Endothelial cell of umbilical vein (primary cell): ENCODE results near the gene DHDH. TPM values are rescaled to one million over a fixed set of nuclear protein-coding genes. Genes with fewer than 3 reads are reported as not detected.

Experiments
- BruUV-seq: library from RNA; stranded (reverse); fragments of 400-500 nt; replicated peaks from 2 replicates; lab custom pipeline; 2021; lab: Mats Ljungman, UMichigan
- CTCF ChIA-PET: fragments of 300-600, 350-600 bp; sonication (Branson Sonifier 250); formaldehyde crosslinking; loops from one replicate; lab custom pipeline; 2021; ENCODE audit warnings: antibody characterized with exemption, inconsistent platforms; lab: Charles Lee
- POLR2A ChIA-PET: fragments of 300-600, 350-600 bp; sonication (Branson Sonifier 250); formaldehyde crosslinking; loops from one replicate; lab custom pipeline; 2021; ENCODE audit warnings: antibody characterized with exemption, inconsistent platforms; lab: Charles Lee
- DNase-seq: peaks from one replicate; pipeline ENCODE4 v3.0.0-alpha.2; 2011; ENCODE audit warnings: low read depth, low spot score
- FAIRE-seq: peaks from 2 replicates; lab custom pipeline; 2011; peaks lifted over from hg19 to GRCh38; lab: Jason Lieb, UNC
- H2AFZ ChIP-seq: 2 replicates; pipeline ENCODE4 v1.6.0; 2012; ENCODE audit warnings: low read depth, low read length, control low read depth, inconsistent platforms
- H3K27ac ChIP-seq: 2 replicates; pipeline ENCODE4 v1.5.1; 2011; ENCODE audit warnings: low read depth, mild to moderate bottlenecking, control low read depth, low read length, moderate library complexity; ENCODE audit not compliant: insufficient read depth
- H3K27me3 ChIP-seq, 2 experiments: 2 replicates each; pipeline versions ENCODE4 v1.6.0 to v1.6.1; 2011; ENCODE audit warnings: low read length in 2 of 2, mixed read lengths in 1 of 2; ENCODE audit not compliant: control insufficient read depth in 2 of 2, insufficient read depth in 2 of 2
- H3K36me3 ChIP-seq, 2 experiments: 2 replicates in 1 of 2; 3 replicates in 1 of 2; pipeline ENCODE4 v1.5.1; 2011; ENCODE audit warnings: low read length in 2 of 2, mild to moderate bottlenecking in 1 of 2, moderate library complexity in 1 of 2; ENCODE audit not compliant: control insufficient read depth in 2 of 2, insufficient read depth in 2 of 2; ENCODE audit errors: extremely low read depth in 1 of 2
- H3K4me1 ChIP-seq: 3 replicates; pipeline ENCODE4 v1.5.1; 2011; ENCODE audit warnings: mild to moderate bottlenecking, low read length; ENCODE audit not compliant: control insufficient read depth, insufficient read depth; ENCODE audit errors: extremely low read depth
- H3K4me2 ChIP-seq: 2 replicates; pipeline ENCODE4 v1.6.1; 2011; ENCODE audit warnings: low read length, control low read depth, mixed read lengths; ENCODE audit not compliant: insufficient read depth
- H3K4me3 ChIP-seq, 3 experiments: fragments of 200-600 bp in 1 of 3; sonication (generic), shearing (Covaris generic) in 1 of 3; replicated peaks in 1 of 3; 2 replicates each; pipeline ENCODE4 v1.5.1; 2011 to 2016; ENCODE audit warnings: control low read depth in 3 of 3, low read length in 3 of 3, mild to moderate bottlenecking in 2 of 3, inconsistent platforms in 1 of 3, low read depth in 1 of 3, moderate library complexity in 1 of 3; ENCODE audit not compliant: insufficient read depth in 1 of 3
- H3K79me2 ChIP-seq: 2 replicates; pipeline ENCODE4 v1.6.0; 2012; ENCODE audit warnings: low read length, inconsistent platforms; ENCODE audit not compliant: control insufficient read depth, insufficient read depth
- H3K9ac ChIP-seq: replicated peaks from 2 replicates; pipeline ENCODE3; 2011; ENCODE audit warnings: low read length, control low read depth; ENCODE audit not compliant: insufficient read depth; ENCODE audit errors: extremely low read depth
- H3K9me1 ChIP-seq: replicated peaks from 3 replicates; pipeline ENCODE4 v1.6.0; 2011; ENCODE audit warnings: mild to moderate bottlenecking, low read length; ENCODE audit not compliant: control insufficient read depth, insufficient read depth; ENCODE audit errors: extremely low read depth
- H3K9me3 ChIP-seq: replicated peaks from 2 replicates; pipeline ENCODE4 v1.5.1; 2012; ENCODE audit warnings: low read length, inconsistent platforms; ENCODE audit not compliant: control insufficient read depth, insufficient read depth
- H4K20me1 ChIP-seq: replicated peaks from 2 replicates; pipeline ENCODE3; 2011; ENCODE audit warnings: mild to moderate bottlenecking, low read length; ENCODE audit not compliant: control insufficient read depth, insufficient read depth; ENCODE audit errors: extremely low read depth
- FOS ChIP-seq: IDR thresholded peaks from 2 replicates; pipeline ENCODE4 v1.6.1; 2011; ENCODE audit warnings: mild to moderate bottlenecking, low read length, moderate library complexity, borderline replicate concordance; ENCODE audit not compliant: insufficient read depth
- GATA2 ChIP-seq: IDR thresholded peaks from 2 replicates; pipeline ENCODE4 v1.7.0; 2011; ENCODE audit warnings: low read depth, mild to moderate bottlenecking, moderate library complexity, mixed read lengths, low read length; ENCODE audit not compliant: insufficient read length, insufficient read depth
- MYC ChIP-seq: IDR thresholded peaks from one replicate; pipeline ENCODE4 v1.6.1; 2011; ENCODE audit warnings: mild to moderate bottlenecking, low read depth, low read length
- POLR2A ChIP-seq: IDR thresholded peaks from 2 replicates; pipeline ENCODE4 v1.6.1; 2012; ENCODE audit warnings: low read depth, mild to moderate bottlenecking, control low read depth, low read length
- POLR2AphosphoS5 ChIP-seq: IDR thresholded peaks from 2 replicates; pipeline ENCODE4 v1.6.1; 2012; ENCODE audit warnings: low read depth, mild to moderate bottlenecking, control low read depth, low read length, moderate library complexity; ENCODE audit not compliant: insufficient read depth
- dilution Hi-C: fragments of 300-500 bp; cut with MboI; formaldehyde crosslinking; loops from one replicate; pipeline ENCODE4 v1.15.0; 2019; ENCODE audit warnings: low sequenced_read_pairs; ENCODE audit not compliant: extremely low pct_ligation_motif_present
- intact Hi-C: fragments of 100-400 bp; cut with micrococcal nuclease; formaldehyde crosslinking; loops from one replicate; pipeline ENCODE4 v1.10.0; 2022
- polyA plus RNA-seq, 4 experiments: library from polyadenylated mRNA; depleted of rRNA in 3 of 4; stranded (reverse) in 3 of 4; unstranded in 1 of 4; fragments of >200 nt; gene quantifications; 2 replicates each; pipeline versions ENCODE4 v1.2.1 to v1.2.3, GENCODE V29; 2011 to 2012; ENCODE audit warnings: missing spikeins in 1 of 4
- small RNA-seq: library from RNA; depleted of rRNA; stranded (forward); fragments of <200 nt; gene quantifications from one replicate; pipeline ENCODE3, GENCODE V24; 2012; ENCODE audit warnings: low replicate concordance, low read depth; ENCODE audit not compliant: insufficient read depth, insufficient read length
- total RNA-seq: library from RNA; stranded (reverse); gene quantifications from 2 replicates; pipeline ENCODE4 v1.2.3, GENCODE V29; 2021
- TF ChIP-seq, protein P1 (sequence below), 2 donors: IDR thresholded peaks; 1 replicate in 1 of 2; 2 replicates in 1 of 2; pipeline ENCODE4 v1.5.1; 2011; ENCODE audit warnings: low read length in 2 of 2, mild to moderate bottlenecking in 2 of 2, moderate library complexity in 2 of 2, control low read depth in 1 of 2, inconsistent platforms in 1 of 2, low read depth in 1 of 2; ENCODE audit not compliant: insufficient read depth in 1 of 2; ENCODE audit errors: extremely low read depth in 1 of 2

DHDH gene
- total and polyA plus RNA-seq, 2 donors (not counting 3 experiments of a cell fraction or from before 2014, with no cell fraction given): not detected

DNA sequence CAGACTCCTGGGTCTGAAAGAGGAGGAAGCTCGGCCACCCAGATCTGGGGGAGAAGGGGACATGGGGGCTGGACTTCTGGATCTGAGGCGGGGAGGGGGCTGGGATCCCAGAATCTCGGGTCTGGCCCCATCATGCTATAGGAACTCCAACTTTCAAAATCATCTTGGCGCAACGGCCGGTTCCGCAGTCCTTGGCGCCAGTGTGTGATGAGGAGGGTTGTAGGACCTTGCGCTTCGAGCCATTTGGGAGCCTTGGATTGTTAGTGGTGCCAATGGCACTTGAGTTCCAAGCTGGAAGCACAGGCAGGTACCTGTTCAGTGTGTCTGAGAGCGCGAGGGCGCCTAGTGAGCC, 60.5 kb downstream of the DHDH start:
- Histone ChIP-seq H3K4me3 (peak overlapping the region; percentile 66 to 88 (median 79)), H3K27ac (peak overlapping the region; percentile 61), H3K9me1 (no peaks in the 10 kb centered on the region), H3K27me3 (no peaks in the 10 kb centered on the region), H3K9ac (peak overlapping the region; percentile 75), H3K79me2 (peaks cover 59% of the 10 kb centered on the region), H3K9me3 (no peaks in the 10 kb centered on the region), H4K20me1 (no peaks in the 10 kb centered on the region), H3K4me1 (peaks cover 14% of the 10 kb centered on the region), H2AFZ (peak overlapping the region; percentile 77), H3K36me3 (no peaks in the 10 kb centered on the region), H3K4me2 (peak overlapping the region; percentile 91)
- CTCF ChIA-PET: interaction anchor here (0.6 to 3.3 kb wide), 23 partner anchors 16 to 1125 kb away, joined by 3 to 41 read pairs (median 5); partner anchors contain the start of genes LIN7B and PPP1R15A
- no peak for TF ChIP-seq MYC
- TF ChIP-seq, protein P1, sequence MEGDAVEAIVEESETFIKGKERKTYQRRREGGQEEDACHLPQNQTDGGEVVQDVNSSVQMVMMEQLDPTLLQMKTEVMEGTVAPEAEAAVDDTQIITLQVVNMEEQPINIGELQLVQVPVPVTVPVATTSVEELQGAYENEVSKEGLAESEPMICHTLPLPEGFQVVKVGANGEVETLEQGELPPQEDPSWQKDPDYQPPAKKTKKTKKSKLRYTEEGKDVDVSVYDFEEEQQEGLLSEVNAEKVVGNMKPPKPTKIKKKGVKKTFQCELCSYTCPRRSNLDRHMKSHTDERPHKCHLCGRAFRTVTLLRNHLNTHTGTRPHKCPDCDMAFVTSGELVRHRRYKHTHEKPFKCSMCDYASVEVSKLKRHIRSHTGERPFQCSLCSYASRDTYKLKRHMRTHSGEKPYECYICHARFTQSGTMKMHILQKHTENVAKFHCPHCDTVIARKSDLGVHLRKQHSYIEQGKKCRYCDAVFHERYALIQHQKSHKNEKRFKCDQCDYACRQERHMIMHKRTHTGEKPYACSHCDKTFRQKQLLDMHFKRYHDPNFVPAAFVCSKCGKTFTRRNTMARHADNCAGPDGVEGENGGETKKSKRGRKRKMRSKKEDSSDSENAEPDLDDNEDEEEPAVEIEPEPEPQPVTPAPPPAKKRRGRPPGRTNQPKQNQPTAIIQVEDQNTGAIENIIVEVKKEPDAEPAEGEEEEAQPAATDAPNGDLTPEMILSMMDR (IDR thresholded peaks at IDR 0.05; ENCODE audit: extremely low read depth in 1 of 2, insufficient read depth in 1 of 2, low read depth in 1 of 2, low read length in 2 of 2): no peak
- no peak for TF ChIP-seq POLR2AphosphoS5
- TF ChIP-seq POLR2A: no peak
- TF ChIP-seq GATA2: no peak
- no peak for TF ChIP-seq FOS
- dilution Hi-C loops (no loop called here), intact Hi-C loops (loop anchor here (10.0 kb wide), 2 partner anchors 161 to 359 kb away; partner anchors contain the start of genes DBP, HRC and TRPM4)
- no peak for FAIRE-seq
- no peak for DNase-seq
- POLR2A ChIA-PET: interaction anchor here (1.2 to 1.5 kb wide), 3 partner anchors 17 to 375 kb away, joined by 3 to 6 read pairs (median 3); partner anchors contain the start of genes RPL18 and SPHK2
- no TSS peak for BruUV-seq

Small RNAs within 50 kb of the gene (small RNA-seq; reads per million reads assigned to genes)
- not detected for gene AC026803.1

Other genes starting within 250 kb of the DHDH start
Only the 30 nearest of the 31 such genes appear.
- 0.76 and 0.84 TPM in 2 replicates for gene MAMSTR, start 214.0 kb upstream of the DHDH start, total RNA-seq
- 0.57 and 0.94 TPM in 2 replicates for gene MAMSTR, start 214.0 kb upstream of the DHDH start, polyA plus RNA-seq
- gene RASIP1, start 193.1 kb upstream of the DHDH start, total RNA-seq: 82.1 and 83.1 TPM in 2 replicates
- 66.2 and 76.2 TPM in 2 replicates for gene RASIP1, start 193.1 kb upstream of the DHDH start, polyA plus RNA-seq
- gene IZUMO1, start 186.8 kb upstream of the DHDH start, total RNA-seq: 1.2 TPM in 2 replicates
- 0.18 and 0.35 TPM in 2 replicates for gene IZUMO1, start 186.8 kb upstream of the DHDH start, polyA plus RNA-seq
- gene FUT1, start 181.1 kb upstream of the DHDH start, total RNA-seq: 4.8 and 5.2 TPM in 2 replicates
- gene FUT1, start 181.1 kb upstream of the DHDH start, polyA plus RNA-seq: 1.9 and 2.6 TPM in 2 replicates
- gene FGF21, start 178.2 kb upstream of the DHDH start, total RNA-seq: not detected in 2 replicates
- gene FGF21, start 178.2 kb upstream of the DHDH start, polyA plus RNA-seq: not detected in 2 replicates
- gene BCAT2, start 122.7 kb upstream of the DHDH start, total RNA-seq: 53.9 and 62.5 TPM in 2 replicates
- 62.0 and 74.7 TPM in 2 replicates for gene BCAT2, start 122.7 kb upstream of the DHDH start, polyA plus RNA-seq
- gene HSD17B14, start 97.2 kb upstream of the DHDH start, total RNA-seq: 20.9 and 21.5 TPM in 2 replicates
- gene HSD17B14, start 97.2 kb upstream of the DHDH start, polyA plus RNA-seq: 44.5 and 46.3 TPM in 2 replicates
- gene PLEKHA4, start 65.1 kb upstream of the DHDH start, total RNA-seq: 4.9 and 10.1 TPM in 2 replicates
- 3.9 and 4.5 TPM in 2 replicates for gene PLEKHA4, start 65.1 kb upstream of the DHDH start, polyA plus RNA-seq
- 67.4 and 73.4 TPM in 2 replicates for gene PPP1R15A, start 61.3 kb upstream of the DHDH start, total RNA-seq
- gene PPP1R15A, start 61.3 kb upstream of the DHDH start, polyA plus RNA-seq: 34.3 and 42.3 TPM in 2 replicates
- gene TULP2, start 35.0 kb upstream of the DHDH start, total RNA-seq: not detected in 2 replicates
- 0.08 and 0.18 TPM in 2 replicates for gene TULP2, start 35.0 kb upstream of the DHDH start, polyA plus RNA-seq
- gene NUCB1, start 33.4 kb upstream of the DHDH start, total RNA-seq: 190 and 194 TPM in 2 replicates
- gene NUCB1, start 33.4 kb upstream of the DHDH start, polyA plus RNA-seq: 231 and 237 TPM in 2 replicates
- gene BAX, start 21.2 kb downstream of the DHDH start, total RNA-seq: 267 and 295 TPM in 2 replicates
- gene BAX, start 21.2 kb downstream of the DHDH start, polyA plus RNA-seq: 283 and 359 TPM in 2 replicates
- 1,636 and 1,937 TPM in 2 replicates for gene FTL, start 31.6 kb downstream of the DHDH start, total RNA-seq
- 2,748 and 3,914 TPM in 2 replicates for gene FTL, start 31.6 kb downstream of the DHDH start, polyA plus RNA-seq
- gene GYS1, start 59.6 kb downstream of the DHDH start, total RNA-seq: 53.9 and 58.9 TPM in 2 replicates
- gene GYS1, start 59.6 kb downstream of the DHDH start, polyA plus RNA-seq: 39.0 and 41.7 TPM in 2 replicates
- gene RUVBL2, start 60.2 kb downstream of the DHDH start, total RNA-seq: 110 and 115 TPM in 2 replicates
- 185 and 200 TPM in 2 replicates for gene RUVBL2, start 60.2 kb downstream of the DHDH start, polyA plus RNA-seq
- gene LHB, start 83.4 kb downstream of the DHDH start, total RNA-seq: not detected in 2 replicates
- 1.3 and 1.4 TPM in 2 replicates for gene LHB, start 83.4 kb downstream of the DHDH start, polyA plus RNA-seq
- gene CGB3, start 90.6 kb downstream of the DHDH start, total RNA-seq: not detected in 2 replicates
- gene CGB3, start 90.6 kb downstream of the DHDH start, polyA plus RNA-seq: not detected in 2 replicates
- gene CGB2, start 98.2 kb downstream of the DHDH start, total RNA-seq: not detected in 2 replicates
- not detected in 2 replicates for gene CGB2, start 98.2 kb downstream of the DHDH start, polyA plus RNA-seq
- not detected in 2 replicates for gene CGB1, start 103.2 kb downstream of the DHDH start, total RNA-seq
- not detected in 2 replicates for gene CGB1, start 103.2 kb downstream of the DHDH start, polyA plus RNA-seq
- not detected in 2 replicates for gene CGB5, start 110.1 kb downstream of the DHDH start, total RNA-seq
- not detected in 2 replicates for gene CGB5, start 110.1 kb downstream of the DHDH start, polyA plus RNA-seq
- not detected in 2 replicates for gene CGB8, start 115.4 kb downstream of the DHDH start, total RNA-seq
- not detected in 2 replicates for gene CGB8, start 115.4 kb downstream of the DHDH start, polyA plus RNA-seq
- 0.42 TPM in 1 of 2 replicates, not detected in the other for gene CGB7, start 124.0 kb downstream of the DHDH start, total RNA-seq
- gene CGB7, start 124.0 kb downstream of the DHDH start, polyA plus RNA-seq: 0.41 and 0.62 TPM in 2 replicates
- not detected in 2 replicates for gene NTF4, start 131.1 kb downstream of the DHDH start, total RNA-seq
- not detected in 2 replicates for gene NTF4, start 131.1 kb downstream of the DHDH start, polyA plus RNA-seq
- not detected in 2 replicates for gene KCNA7, start 139.0 kb downstream of the DHDH start, total RNA-seq
- gene KCNA7, start 139.0 kb downstream of the DHDH start, polyA plus RNA-seq: not detected in 2 replicates
- 215 and 228 TPM in 2 replicates for gene SNRNP70, start 151.8 kb downstream of the DHDH start, total RNA-seq
- gene SNRNP70, start 151.8 kb downstream of the DHDH start, polyA plus RNA-seq: 300 and 317 TPM in 2 replicates
- gene LIN7B, start 180.7 kb downstream of the DHDH start, total RNA-seq: 4.2 and 4.5 TPM in 2 replicates
- gene LIN7B, start 180.7 kb downstream of the DHDH start, polyA plus RNA-seq: 2.2 and 4.4 TPM in 2 replicates
- gene C19orf73, start 185.4 kb downstream of the DHDH start, total RNA-seq: 1.5 TPM in 1 of 2 replicates, not detected in the other
- gene C19orf73, start 185.4 kb downstream of the DHDH start, polyA plus RNA-seq: 1.8 and 2.5 TPM in 2 replicates
- 2.0 and 2.6 TPM in 2 replicates for gene PPFIA3, start 185.8 kb downstream of the DHDH start, total RNA-seq
- 1.3 and 1.4 TPM in 2 replicates for gene PPFIA3, start 185.8 kb downstream of the DHDH start, polyA plus RNA-seq
- gene HRC, start 221.7 kb downstream of the DHDH start, total RNA-seq: not detected in 2 replicates
- gene HRC, start 221.7 kb downstream of the DHDH start, polyA plus RNA-seq: not detected in 2 replicates
- 38.9 and 40.6 TPM in 2 replicates for gene TRPM4, start 224.1 kb downstream of the DHDH start, total RNA-seq
- 17.6 and 23.7 TPM in 2 replicates for gene TRPM4, start 224.1 kb downstream of the DHDH start, polyA plus RNA-seq